ENCODE measurements around the gene RLBP1. TPM values are rescaled to one million over a fixed set of nuclear protein-coding genes. Genes with fewer than 3 reads are reported as not detected.

RLBP1 gene
- total and polyA plus RNA-seq, 2 of the 13 experiments (the other 11 are each of a cell fraction or from before 2014, with no cell fraction given) = 0.07 TPM; not detected in 1

DNA sequence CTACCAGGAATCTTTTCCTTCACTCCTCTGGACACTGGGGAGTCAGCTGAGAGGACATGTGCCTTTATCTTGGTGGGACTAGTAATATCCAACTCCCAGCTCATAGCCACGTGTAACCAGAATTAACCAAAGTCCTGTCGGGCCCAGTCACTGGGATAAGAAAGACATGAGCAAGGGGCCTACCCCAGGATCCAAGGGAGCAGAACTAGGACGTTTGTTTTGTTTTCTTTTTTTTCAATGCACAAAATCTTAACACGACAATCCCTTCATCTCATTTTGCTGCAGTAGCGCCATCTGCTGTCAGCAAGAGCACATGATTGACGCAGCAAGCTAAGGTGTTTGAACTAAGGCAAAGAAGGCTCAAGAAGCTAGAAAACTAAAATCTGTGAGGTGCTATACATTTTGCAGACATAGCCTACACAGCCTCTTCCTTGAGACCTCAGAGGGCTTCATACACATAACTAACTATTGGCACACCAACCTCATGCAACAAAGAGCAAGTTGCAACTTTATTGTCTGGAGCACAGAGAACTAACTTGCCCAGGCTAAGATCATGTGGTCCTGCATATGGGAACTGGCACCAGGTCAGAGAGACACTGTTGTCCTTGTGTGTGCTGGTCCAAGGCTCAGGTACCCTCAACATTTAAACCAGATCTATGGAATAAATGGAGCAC is 43.6 kb downstream of the RLBP1 start (continued):
- no peak for TF ChIP-seq GTF3A (CRISPR knock-in tag; conservative IDR thresholded peaks at IDR 0.05)
- TF ChIP-seq, protein P1, sequence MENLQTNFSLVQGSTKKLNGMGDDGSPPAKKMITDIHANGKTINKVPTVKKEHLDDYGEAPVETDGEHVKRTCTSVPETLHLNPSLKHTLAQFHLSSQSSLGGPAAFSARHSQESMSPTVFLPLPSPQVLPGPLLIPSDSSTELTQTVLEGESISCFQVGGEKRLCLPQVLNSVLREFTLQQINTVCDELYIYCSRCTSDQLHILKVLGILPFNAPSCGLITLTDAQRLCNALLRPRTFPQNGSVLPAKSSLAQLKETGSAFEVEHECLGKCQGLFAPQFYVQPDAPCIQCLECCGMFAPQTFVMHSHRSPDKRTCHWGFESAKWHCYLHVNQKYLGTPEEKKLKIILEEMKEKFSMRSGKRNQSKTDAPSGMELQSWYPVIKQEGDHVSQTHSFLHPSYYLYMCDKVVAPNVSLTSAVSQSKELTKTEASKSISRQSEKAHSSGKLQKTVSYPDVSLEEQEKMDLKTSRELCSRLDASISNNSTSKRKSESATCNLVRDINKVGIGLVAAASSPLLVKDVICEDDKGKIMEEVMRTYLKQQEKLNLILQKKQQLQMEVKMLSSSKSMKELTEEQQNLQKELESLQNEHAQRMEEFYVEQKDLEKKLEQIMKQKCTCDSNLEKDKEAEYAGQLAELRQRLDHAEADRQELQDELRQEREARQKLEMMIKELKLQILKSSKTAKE (CRISPR knock-in tag; IDR thresholded peaks at IDR 0.05; ENCODE audit: borderline replicate concordance) = no peak
- TF ChIP-seq, protein P2, sequence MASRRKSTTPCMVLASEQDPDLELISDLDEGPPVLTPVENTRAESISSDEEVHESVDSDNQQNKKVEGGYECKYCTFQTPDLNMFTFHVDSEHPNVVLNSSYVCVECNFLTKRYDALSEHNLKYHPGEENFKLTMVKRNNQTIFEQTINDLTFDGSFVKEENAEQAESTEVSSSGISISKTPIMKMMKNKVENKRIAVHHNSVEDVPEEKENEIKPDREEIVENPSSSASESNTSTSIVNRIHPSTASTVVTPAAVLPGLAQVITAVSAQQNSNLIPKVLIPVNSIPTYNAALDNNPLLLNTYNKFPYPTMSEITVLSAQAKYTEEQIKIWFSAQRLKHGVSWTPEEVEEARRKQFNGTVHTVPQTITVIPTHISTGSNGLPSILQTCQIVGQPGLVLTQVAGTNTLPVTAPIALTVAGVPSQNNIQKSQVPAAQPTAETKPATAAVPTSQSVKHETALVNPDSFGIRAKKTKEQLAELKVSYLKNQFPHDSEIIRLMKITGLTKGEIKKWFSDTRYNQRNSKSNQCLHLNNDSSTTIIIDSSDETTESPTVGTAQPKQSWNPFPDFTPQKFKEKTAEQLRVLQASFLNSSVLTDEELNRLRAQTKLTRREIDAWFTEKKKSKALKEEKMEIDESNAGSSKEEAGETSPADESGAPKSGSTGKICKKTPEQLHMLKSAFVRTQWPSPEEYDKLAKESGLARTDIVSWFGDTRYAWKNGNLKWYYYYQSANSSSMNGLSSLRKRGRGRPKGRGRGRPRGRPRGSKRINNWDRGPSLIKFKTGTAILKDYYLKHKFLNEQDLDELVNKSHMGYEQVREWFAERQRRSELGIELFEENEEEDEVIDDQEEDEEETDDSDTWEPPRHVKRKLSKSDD (CRISPR knock-in tag; IDR thresholded peaks at IDR 0.05; ENCODE audit: low read depth) = no peak
- TF ChIP-seq CSRNP2 (CRISPR knock-in tag; conservative IDR thresholded peaks at IDR 0.05; ENCODE audit: low read depth) = no peak
- TF ChIP-seq ZBTB21 (CRISPR knock-in tag; IDR thresholded peaks at IDR 0.05) = no peak
- no peak for TF ChIP-seq ZNF256 (CRISPR knock-in tag; conservative IDR thresholded peaks at IDR 0.05)
- TF ChIP-seq ZNF234 (CRISPR knock-in tag; conservative IDR thresholded peaks at IDR 0.05) = no peak
- TF ChIP-seq ZNF30 (CRISPR knock-in tag; IDR thresholded peaks at IDR 0.05) = no peak
- TF ChIP-seq PLRG1 (conservative IDR thresholded peaks at IDR 0.05) = no peak
- TF ChIP-seq, protein P3, sequence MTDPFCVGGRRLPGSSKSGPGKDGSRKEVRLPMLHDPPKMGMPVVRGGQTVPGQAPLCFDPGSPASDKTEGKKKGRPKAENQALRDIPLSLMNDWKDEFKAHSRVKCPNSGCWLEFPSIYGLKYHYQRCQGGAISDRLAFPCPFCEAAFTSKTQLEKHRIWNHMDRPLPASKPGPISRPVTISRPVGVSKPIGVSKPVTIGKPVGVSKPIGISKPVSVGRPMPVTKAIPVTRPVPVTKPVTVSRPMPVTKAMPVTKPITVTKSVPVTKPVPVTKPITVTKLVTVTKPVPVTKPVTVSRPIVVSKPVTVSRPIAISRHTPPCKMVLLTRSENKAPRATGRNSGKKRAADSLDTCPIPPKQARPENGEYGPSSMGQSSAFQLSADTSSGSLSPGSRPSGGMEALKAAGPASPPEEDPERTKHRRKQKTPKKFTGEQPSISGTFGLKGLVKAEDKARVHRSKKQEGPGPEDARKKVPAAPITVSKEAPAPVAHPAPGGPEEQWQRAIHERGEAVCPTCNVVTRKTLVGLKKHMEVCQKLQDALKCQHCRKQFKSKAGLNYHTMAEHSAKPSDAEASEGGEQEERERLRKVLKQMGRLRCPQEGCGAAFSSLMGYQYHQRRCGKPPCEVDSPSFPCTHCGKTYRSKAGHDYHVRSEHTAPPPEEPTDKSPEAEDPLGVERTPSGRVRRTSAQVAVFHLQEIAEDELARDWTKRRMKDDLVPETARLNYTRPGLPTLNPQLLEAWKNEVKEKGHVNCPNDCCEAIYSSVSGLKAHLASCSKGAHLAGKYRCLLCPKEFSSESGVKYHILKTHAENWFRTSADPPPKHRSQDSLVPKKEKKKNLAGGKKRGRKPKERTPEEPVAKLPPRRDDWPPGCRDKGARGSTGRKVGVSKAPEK (CRISPR knock-in tag; IDR thresholded peaks at IDR 0.05; ENCODE audit: borderline replicate concordance) = no peak
- TF ChIP-seq MLXIP (CRISPR knock-in tag; IDR thresholded peaks at IDR 0.05; ENCODE audit: borderline replicate concordance) = no peak
- no peak for TF ChIP-seq ZNF207 (IDR thresholded peaks at IDR 0.05; ENCODE audit: borderline replicate concordance)
- no peak for TF ChIP-seq POGK (CRISPR knock-in tag; conservative IDR thresholded peaks at IDR 0.05)
- TF ChIP-seq ZNF10 (CRISPR knock-in tag; IDR thresholded peaks at IDR 0.05; ENCODE audit: borderline replicate concordance, low read depth) = no peak

All from HepG2 (cell line).